IMR-90 (cell line): ENCODE results near the gene SLC6A9.

Experiments
- BHLHE40 ChIP-seq: fragments of 150-350 bp; IDR thresholded peaks from 2 replicates; pipeline ENCODE4 v1.6.1; 2016; ENCODE audit warnings: mild to moderate bottlenecking, low read depth, low read length
- CEBPB ChIP-seq: IDR thresholded peaks from 2 replicates; pipeline ENCODE4 v1.6.1; 2012; ENCODE audit warnings: low read depth, low read length, improper control_type of control experiment
- CHD1 ChIP-seq: IDR thresholded peaks from 2 replicates; pipeline ENCODE4 v1.6.1; 2012; ENCODE audit warnings: low read depth, low read length, improper control_type of control experiment
- CTCF ChIP-seq: conservative IDR thresholded peaks from 2 replicates; pipeline ENCODE4 v1.5.1; 2012; ENCODE audit warnings: mild to moderate bottlenecking, low read depth, low read length, improper control_type of control experiment
- ELK1 ChIP-seq: fragments of 150-350 bp; IDR thresholded peaks from 2 replicates; pipeline ENCODE4 v1.6.1; 2016; ENCODE audit warnings: low read depth, mild to moderate bottlenecking, low read length, moderate library complexity, borderline replicate concordance
- FOS ChIP-seq: fragments of 150-350 bp; IDR thresholded peaks from 2 replicates; pipeline ENCODE4 v1.6.1; 2016; ENCODE audit warnings: low read depth, low read length
- MAFK ChIP-seq: IDR thresholded peaks from 2 replicates; pipeline ENCODE4 v1.6.1; 2012; ENCODE audit warnings: low read depth, low read length, improper control_type of control experiment
- MXI1 ChIP-seq: IDR thresholded peaks from 2 replicates; pipeline ENCODE4 v1.6.1; 2012; ENCODE audit warnings: low read depth, mild to moderate bottlenecking, low read length, moderate library complexity, borderline replicate concordance
- NFE2L2 ChIP-seq: fragments of 150-350 bp; IDR thresholded peaks from 2 replicates; pipeline ENCODE4 v1.6.1; 2016; ENCODE audit warnings: low read depth, mild to moderate bottlenecking, low read length
- POLR2A ChIP-seq: IDR thresholded peaks from 2 replicates; pipeline ENCODE4 v1.6.1; 2012; ENCODE audit warnings: mild to moderate bottlenecking, low read depth, low read length
- RAD21 ChIP-seq: IDR thresholded peaks from 2 replicates; pipeline ENCODE4 v1.6.1; 2012; ENCODE audit warnings: low read length, improper control_type of control experiment
- RFX5 ChIP-seq: IDR thresholded peaks from 2 replicates; pipeline ENCODE4 v1.8.0; 2012; ENCODE audit warnings: low read depth, mild to moderate bottlenecking, low read length, moderate library complexity
- USF2 ChIP-seq: fragments of 150-350 bp; IDR thresholded peaks from 2 replicates; pipeline ENCODE4 v1.6.1; 2017; ENCODE audit warnings: mild to moderate bottlenecking, antibody characterized with exemption, low read length, low read depth

GRCh38 chr1:43963006-43963405 is 68.3 kb downstream of the SLC6A9 start:
- no peak for TF ChIP-seq RFX5
- no peak for TF ChIP-seq POLR2A
- no peak for TF ChIP-seq FOS
- TF ChIP-seq CTCF = no peak
- no peak for TF ChIP-seq RAD21
- no peak for TF ChIP-seq ELK1
- TF ChIP-seq BHLHE40 = no peak
- TF ChIP-seq MAFK = no peak
- TF ChIP-seq NFE2L2 = no peak
- TF ChIP-seq USF2 = no peak
- TF ChIP-seq CEBPB = peak; percentile 39
- TF ChIP-seq CHD1 = no peak
- TF ChIP-seq MXI1 = no peak
